ENCODE data around the gene IGLON5.

The IGLON5 gene

GRCh38 chr19:51333836-51334460 lies 22.5 kb downstream of the IGLON5 start:
- no peak for DNase-seq
- in situ Hi-C loops (cut with HindIII; ENCODE audit: low pct_ligation_motif_present, low pct_unique_long_range_greater_than_20kb, low sequenced_read_pairs), result no loop called here

- in situ Hi-C loops (cut with HindIII; ENCODE audit: low pct_ligation_motif_present, low pct_unique_long_range_greater_than_20kb, low sequenced_read_pairs), result no loop called here
- no peak for DNase-seq
Observed at GRCh38 chr19:51337141-51337860, 25.9 kb downstream of the IGLON5 start.

- in situ Hi-C loops (cut with HindIII; ENCODE audit: low pct_ligation_motif_present, low pct_unique_long_range_greater_than_20kb, low sequenced_read_pairs), result no loop called here
- no peak for DNase-seq
Observed at GRCh38 chr19:51337861-51338562, 26.6 kb downstream of the IGLON5 start.

- in situ Hi-C loops (cut with HindIII; ENCODE audit: low pct_ligation_motif_present, low pct_unique_long_range_greater_than_20kb, low sequenced_read_pairs), result no loop called here
- DNase-seq, result peak; percentile 71
Observed at GRCh38 chr19:51338563-51339312, 27.3 kb downstream of the IGLON5 start.

GRCh38 chr19:51339313-51339686 lies 27.9 kb downstream of the IGLON5 start:
- no peak for DNase-seq
- in situ Hi-C loops (cut with HindIII; ENCODE audit: low pct_ligation_motif_present, low pct_unique_long_range_greater_than_20kb, low sequenced_read_pairs), result no loop called here

GRCh38 chr19:51339687-51340656 lies 28.5 kb downstream of the IGLON5 start:
- in situ Hi-C loops (cut with HindIII; ENCODE audit: low pct_ligation_motif_present, low pct_unique_long_range_greater_than_20kb, low sequenced_read_pairs), result no loop called here
- peak; percentile 93 for DNase-seq

- no peak for DNase-seq
- in situ Hi-C loops (cut with HindIII; ENCODE audit: low pct_ligation_motif_present, low pct_unique_long_range_greater_than_20kb, low sequenced_read_pairs), result no loop called here
Observed at GRCh38 chr19:51341066-51341465, 29.6 kb downstream of the IGLON5 start.

- in situ Hi-C loops (cut with HindIII; ENCODE audit: low pct_ligation_motif_present, low pct_unique_long_range_greater_than_20kb, low sequenced_read_pairs), result no loop called here
- DNase-seq, result no peak
Observed at GRCh38 chr19:51341976-51342580, 30.6 kb downstream of the IGLON5 start, which contains the start of gene VSIG10L. TSS of gene VSIG10L (minus strand) at chr19:51342139. CDS start at chr19:51342124, 15 bp downstream.

- in situ Hi-C loops (cut with HindIII; ENCODE audit: low pct_ligation_motif_present, low pct_unique_long_range_greater_than_20kb, low sequenced_read_pairs), result no loop called here
- no peak for DNase-seq
Observed at GRCh38 chr19:51342631-51343569, 31.5 kb downstream of the IGLON5 start.

GRCh38 chr19:51345076-51345620 lies 33.7 kb downstream of the IGLON5 start:
- in situ Hi-C loops (cut with HindIII; ENCODE audit: low pct_ligation_motif_present, low pct_unique_long_range_greater_than_20kb, low sequenced_read_pairs), result no loop called here
- DNase-seq, result no peak

GRCh38 chr19:51346742-51347141 lies 35.3 kb downstream of the IGLON5 start:
- in situ Hi-C loops (cut with HindIII; ENCODE audit: low pct_ligation_motif_present, low pct_unique_long_range_greater_than_20kb, low sequenced_read_pairs), result no loop called here
- DNase-seq, result no peak

- in situ Hi-C loops (cut with HindIII; ENCODE audit: low pct_ligation_motif_present, low pct_unique_long_range_greater_than_20kb, low sequenced_read_pairs), result no loop called here
- DNase-seq, result no peak
Observed at GRCh38 chr19:51347209-51347928, 35.9 kb downstream of the IGLON5 start.

- DNase-seq, result no peak
- in situ Hi-C loops (cut with HindIII; ENCODE audit: low pct_ligation_motif_present, low pct_unique_long_range_greater_than_20kb, low sequenced_read_pairs), result no loop called here
Observed at GRCh38 chr19:51351266-51351990, 40.0 kb downstream of the IGLON5 start.

GRCh38 chr19:51352783-51353360 lies 41.4 kb downstream of the IGLON5 start:
- in situ Hi-C loops (cut with HindIII; ENCODE audit: low pct_ligation_motif_present, low pct_unique_long_range_greater_than_20kb, low sequenced_read_pairs), result no loop called here
- no peak for DNase-seq

All from ACHN (cell line).